Memory B cell (primary cell): Measurements from ENCODE around the gene PTGES3.
"Not testable (repeated sequence)": the region's sequence is repeated elsewhere in the genome, so short reads cannot be mapped to it uniquely, and the experiment has no call there.

Source experiments
- ATAC-seq: fragments of 150-1000 bp; cut with Tn5 transposase; 2 replicates; pipeline ENCODE4 v1.10.0; 2021; ENCODE audit warnings: low read depth, mild to moderate bottlenecking, moderate library complexity
- DNase-seq, 2 donors: peaks; one replicate each; pipeline ENCODE4 v3.0.0; 2022; ENCODE audit warnings: low spot score in 2 of 2
- H3K27ac Mint-ChIP-seq: one replicate; pipeline ENCODE4 v1.8.0; 2022; ENCODE audit warnings: mild to moderate bottlenecking, moderate library complexity, mixed read lengths
- H3K27me3 Mint-ChIP-seq: one replicate; pipeline ENCODE4 v1.8.0; 2022; ENCODE audit warnings: mixed read lengths
- H3K36me3 Mint-ChIP-seq: one replicate; pipeline ENCODE4 v1.8.0; 2022; ENCODE audit warnings: mild to moderate bottlenecking, mixed read lengths
- H3K4me1 Mint-ChIP-seq: one replicate; pipeline ENCODE4 v1.8.0; 2022; ENCODE audit warnings: mixed read lengths
- H3K4me3 Mint-ChIP-seq: one replicate; pipeline ENCODE4 v1.8.0; 2022; ENCODE audit warnings: mild to moderate bottlenecking, moderate library complexity, mixed read lengths
- H3K9me3 Mint-ChIP-seq: one replicate; pipeline ENCODE4 v1.8.0; 2022; ENCODE audit warnings: mixed read lengths

The PTGES3 gene

DNA sequence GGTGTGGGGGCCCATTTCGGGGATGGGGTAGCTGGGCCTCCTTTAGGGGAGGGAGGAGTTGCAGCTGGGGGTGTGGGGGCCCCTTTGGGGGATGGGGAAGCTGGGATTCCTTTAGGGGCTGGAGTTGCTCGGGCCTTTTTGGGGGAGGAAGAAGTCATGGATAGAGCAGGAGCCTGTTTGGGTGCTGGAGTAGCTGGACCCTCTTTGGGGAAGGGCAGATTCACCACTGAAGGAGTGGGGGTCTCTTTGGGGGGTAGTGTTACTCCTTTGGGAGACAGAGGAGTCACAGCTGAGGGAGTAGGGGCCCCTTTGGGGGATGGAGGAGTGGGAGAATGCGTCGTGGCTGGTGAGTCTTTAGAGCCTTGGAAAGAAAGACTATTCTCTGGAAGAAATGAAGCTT, 30.6 kb upstream of the PTGES3 start:
- Mint-ChIP-seq H3K36me3 (peaks cover 50% of the 10 kb centered on the region), H3K9me3 (no peaks in the 10 kb centered on the region), H3K4me1 (peaks cover 56% of the 10 kb centered on the region), H3K27me3 (no peaks in the 10 kb centered on the region), H3K27ac (peak overlapping the region; percentile 74), H3K4me3 (peak overlapping the region; percentile 33)
- ATAC-seq (no peak), DNase-seq (no peak)

DNA sequence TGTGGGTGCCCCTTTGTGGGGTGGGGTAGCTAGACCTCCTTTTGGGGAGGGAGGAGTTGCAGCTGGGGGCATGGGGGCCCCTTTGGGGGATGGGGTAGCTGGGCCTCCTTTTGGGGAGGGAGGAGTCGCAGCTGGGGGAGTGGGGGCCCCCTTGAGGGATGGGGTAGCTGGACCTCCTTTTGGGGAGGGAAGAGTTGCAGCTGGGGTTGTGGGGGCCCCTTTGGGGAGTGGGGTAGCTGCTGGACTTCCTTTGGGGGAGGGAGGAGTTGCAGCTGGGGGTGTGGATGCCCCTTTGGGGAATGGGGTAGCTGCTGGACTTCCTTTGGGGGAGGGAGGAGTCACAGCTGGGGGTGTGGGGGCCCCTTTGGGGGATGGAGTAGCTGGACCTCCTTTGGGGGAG, 30.1 kb upstream of the PTGES3 start:
- Mint-ChIP-seq H3K36me3 (peaks cover 50% of the 10 kb centered on the region), H3K9me3 (no peaks in the 10 kb centered on the region), H3K4me3 (no peak overlapping the region), H3K27ac (no peak overlapping the region), H3K27me3 (no peaks in the 10 kb centered on the region), H3K4me1 (peaks cover 54% of the 10 kb centered on the region)
- ATAC-seq (no peak), DNase-seq (no peak)

DNA sequence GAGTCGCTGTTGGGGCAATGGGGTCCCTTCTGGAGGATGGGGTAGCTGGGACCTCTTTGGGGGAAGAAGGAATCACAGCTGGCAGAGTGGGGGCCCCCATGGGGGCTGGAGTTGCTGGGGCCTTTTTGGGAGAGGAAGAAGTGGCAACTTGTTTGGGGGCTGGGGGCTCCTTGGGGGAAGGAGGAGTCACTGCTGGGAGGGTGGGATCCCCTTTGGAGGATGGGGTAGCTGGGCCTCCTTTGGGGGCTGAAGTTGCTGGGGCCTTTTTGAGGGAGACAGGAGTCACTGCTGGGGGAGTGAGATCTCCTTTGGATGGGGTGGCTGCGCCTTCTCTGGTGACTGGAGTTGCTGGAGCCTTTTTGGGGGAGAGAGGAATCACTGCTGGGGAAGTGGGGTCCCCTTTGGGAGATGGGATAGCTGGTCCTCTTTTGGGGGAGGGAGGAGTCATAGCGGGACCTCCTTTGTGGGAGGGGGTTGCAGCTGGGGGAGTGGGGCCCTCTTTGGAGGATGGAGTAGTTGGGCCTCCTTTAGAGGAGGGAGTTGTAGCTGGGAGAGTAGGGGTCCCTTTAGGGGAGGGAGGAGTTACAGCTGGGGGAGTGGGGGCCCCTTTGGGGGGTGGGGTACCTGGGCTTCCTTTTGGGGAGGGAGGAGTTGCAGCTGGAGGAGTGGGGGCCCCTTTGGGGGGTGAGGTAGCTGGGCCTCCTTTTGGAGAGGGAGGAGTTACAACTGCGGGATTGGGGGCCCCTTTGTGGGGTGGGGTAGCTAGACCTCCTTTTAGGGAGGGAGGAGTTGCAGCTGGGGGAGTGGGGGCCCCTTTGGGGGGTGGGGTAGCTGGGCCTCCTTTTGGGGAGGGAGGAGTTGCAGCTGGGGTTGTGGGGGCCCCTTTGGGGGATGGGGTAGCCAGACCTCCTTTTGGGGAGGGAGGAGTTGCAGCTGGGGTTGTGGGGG, 29.1 kb upstream of the PTGES3 start:
- peak overlapping the region; percentile 21 for H3K4me3 Mint-ChIP-seq
- no peak for DNase-seq
- peaks cover 53% of the 10 kb centered on the region for H3K36me3 Mint-ChIP-seq
- H3K27ac Mint-ChIP-seq, result peak overlapping the region; percentile 85
- H3K27me3 Mint-ChIP-seq, result no peaks in the 10 kb centered on the region
- no peaks in the 10 kb centered on the region for H3K9me3 Mint-ChIP-seq
- no peak for ATAC-seq
- H3K4me1 Mint-ChIP-seq, result peaks cover 48% of the 10 kb centered on the region

DNA sequence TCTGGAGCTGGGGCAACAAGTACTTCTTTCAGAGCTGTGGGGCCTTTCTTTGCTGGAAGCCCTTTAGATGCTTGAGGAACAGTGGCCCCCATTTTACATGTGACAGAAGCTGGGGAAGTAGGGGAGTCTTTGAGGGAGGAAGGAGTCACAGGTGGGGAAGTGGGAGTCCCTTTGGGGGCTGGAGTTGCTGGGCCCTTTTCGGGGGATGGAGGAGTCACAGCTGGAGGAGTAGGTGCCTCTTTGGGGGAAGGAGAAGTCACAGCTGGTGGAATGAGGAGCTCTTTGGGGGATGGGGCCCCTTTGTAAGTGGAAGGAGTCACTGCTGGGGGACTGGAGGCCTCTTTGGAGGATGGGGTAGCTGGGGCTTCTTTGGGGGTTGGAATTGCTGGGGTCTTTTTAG, 28.4 kb upstream of the PTGES3 start:
- Mint-ChIP-seq H3K4me1 (peaks cover 42% of the 10 kb centered on the region), H3K27me3 (no peaks in the 10 kb centered on the region), H3K36me3 (peaks cover 52% of the 10 kb centered on the region), H3K4me3 (no peak overlapping the region), H3K27ac (peak overlapping the region; percentile 85), H3K9me3 (no peaks in the 10 kb centered on the region)
- DNase-seq, result no peak
- ATAC-seq, result no peak

DNA sequence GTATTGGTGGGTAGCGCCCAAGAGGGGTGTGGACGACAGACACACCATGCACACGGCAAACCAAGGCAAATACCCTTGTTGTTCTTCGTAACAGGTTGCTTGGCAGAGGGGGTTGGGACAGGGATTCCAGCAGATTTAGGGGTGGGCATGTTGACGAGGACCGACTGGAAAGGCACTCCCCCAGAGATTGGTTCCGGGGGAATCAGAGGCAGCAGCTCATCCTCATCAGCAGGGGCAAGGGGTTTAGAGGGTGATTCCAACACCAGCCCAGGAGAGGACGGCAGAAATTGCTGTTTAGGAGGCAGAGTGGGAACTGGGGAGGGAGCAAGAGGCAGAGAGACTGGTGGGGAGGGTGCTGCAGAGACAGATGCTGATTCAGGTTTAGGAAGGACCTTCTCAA, 27.7 kb upstream of the PTGES3 start:
- DNase-seq, result no peak
- H3K4me3 Mint-ChIP-seq, result no peak overlapping the region
- H3K27me3 Mint-ChIP-seq, result no peaks in the 10 kb centered on the region
- no peaks in the 10 kb centered on the region for H3K9me3 Mint-ChIP-seq
- peaks cover 36% of the 10 kb centered on the region for H3K4me1 Mint-ChIP-seq
- peaks cover 49% of the 10 kb centered on the region for H3K36me3 Mint-ChIP-seq
- no peak for ATAC-seq
- H3K27ac Mint-ChIP-seq, result peak overlapping the region; percentile 85

GRCh38 chr12:56714431-56714929, 26.4 kb upstream of the PTGES3 start:
- no peak for ATAC-seq
- no peaks in the 10 kb centered on the region for H3K9me3 Mint-ChIP-seq

GRCh38 chr12:56713345-56713744, 25.3 kb upstream of the PTGES3 start:
- H3K27ac Mint-ChIP-seq, result no peak overlapping the region
- H3K9me3 Mint-ChIP-seq, result no peaks in the 10 kb centered on the region
- no peaks in the 10 kb centered on the region for H3K27me3 Mint-ChIP-seq
- no peak overlapping the region for H3K4me3 Mint-ChIP-seq
- peaks cover 13% of the 10 kb centered on the region for H3K4me1 Mint-ChIP-seq
- H3K36me3 Mint-ChIP-seq, result peaks cover 30% of the 10 kb centered on the region
- DNase-seq, result no peak
- ATAC-seq, result no peak

More at GRCh38 chr12:56714431-56714929, 26.4 kb upstream of the PTGES3 start:
- Mint-ChIP-seq H3K36me3 (peaks cover 38% of the 10 kb centered on the region), H3K27ac (peak overlapping the region; percentile 38), H3K4me1 (peaks cover 22% of the 10 kb centered on the region), H3K27me3 (no peaks in the 10 kb centered on the region), H3K4me3 (no peak overlapping the region)
- DNase-seq, result no peak

DNA sequence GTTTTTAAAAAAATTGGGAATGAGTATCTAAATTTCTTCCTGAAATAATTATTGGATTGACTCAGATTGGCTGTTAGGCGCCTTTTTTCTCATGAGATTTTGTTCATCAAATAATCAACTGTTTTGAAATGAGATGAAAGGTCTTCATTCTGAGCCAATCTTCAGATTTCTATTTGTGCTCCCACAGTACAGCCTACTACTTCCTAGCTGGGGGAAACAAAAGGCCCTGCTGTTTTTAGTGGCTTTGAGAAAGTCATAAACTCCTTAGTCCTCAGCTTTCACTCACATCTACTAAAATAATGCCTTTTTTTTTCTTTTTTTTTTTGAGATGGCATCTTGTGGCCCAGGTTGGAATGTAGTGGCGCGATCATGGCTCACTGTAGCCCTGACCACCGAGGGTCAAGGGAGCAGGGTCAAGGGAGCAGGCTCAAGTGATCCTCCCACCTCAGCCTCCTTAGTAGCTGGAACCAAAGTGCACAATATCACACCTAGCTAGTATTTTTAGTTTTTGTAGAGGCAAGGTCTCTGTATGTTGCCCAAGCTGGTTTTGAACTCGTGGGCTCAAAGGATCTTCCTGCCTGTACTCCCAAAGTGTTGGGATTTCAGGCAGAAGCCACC, 21.8 kb upstream of the PTGES3 start:
- Mint-ChIP-seq H3K36me3 (peaks cover 18% of the 10 kb centered on the region), H3K27me3 (no peaks in the 10 kb centered on the region), H3K9me3 (no peaks in the 10 kb centered on the region), H3K27ac (no peak overlapping the region), H3K4me1 (no peaks in the 10 kb centered on the region), H3K4me3 (no peak overlapping the region)
- ATAC-seq, result no peak
- no peak for DNase-seq

DNA sequence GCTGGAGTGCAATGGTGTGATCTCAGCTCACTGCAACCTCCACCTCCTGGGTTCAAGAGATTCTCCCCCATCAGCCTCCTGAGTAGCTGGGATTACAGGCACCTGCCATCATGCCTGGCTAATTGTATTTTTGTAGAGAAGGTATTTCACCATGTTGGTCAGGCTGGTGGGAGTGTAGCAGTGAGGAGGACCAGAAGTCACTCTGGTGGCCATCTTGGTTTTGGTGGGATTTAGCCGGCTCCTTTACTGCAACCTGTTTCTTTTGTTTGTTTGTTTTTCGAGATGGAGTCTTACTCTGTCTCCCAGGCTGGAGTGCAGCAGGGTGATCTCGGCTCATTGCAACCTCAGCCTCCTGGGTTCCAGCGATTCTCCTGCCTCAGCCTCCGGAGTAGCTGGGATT, 16.4 kb upstream of the PTGES3 start:
- ATAC-seq, H3K4me3 Mint-ChIP-seq, H3K27ac Mint-ChIP-seq, H3K4me1 Mint-ChIP-seq, H3K36me3 Mint-ChIP-seq, DNase-seq, H3K9me3 Mint-ChIP-seq, H3K27me3 Mint-ChIP-seq: not testable (repeated sequence)

DNA sequence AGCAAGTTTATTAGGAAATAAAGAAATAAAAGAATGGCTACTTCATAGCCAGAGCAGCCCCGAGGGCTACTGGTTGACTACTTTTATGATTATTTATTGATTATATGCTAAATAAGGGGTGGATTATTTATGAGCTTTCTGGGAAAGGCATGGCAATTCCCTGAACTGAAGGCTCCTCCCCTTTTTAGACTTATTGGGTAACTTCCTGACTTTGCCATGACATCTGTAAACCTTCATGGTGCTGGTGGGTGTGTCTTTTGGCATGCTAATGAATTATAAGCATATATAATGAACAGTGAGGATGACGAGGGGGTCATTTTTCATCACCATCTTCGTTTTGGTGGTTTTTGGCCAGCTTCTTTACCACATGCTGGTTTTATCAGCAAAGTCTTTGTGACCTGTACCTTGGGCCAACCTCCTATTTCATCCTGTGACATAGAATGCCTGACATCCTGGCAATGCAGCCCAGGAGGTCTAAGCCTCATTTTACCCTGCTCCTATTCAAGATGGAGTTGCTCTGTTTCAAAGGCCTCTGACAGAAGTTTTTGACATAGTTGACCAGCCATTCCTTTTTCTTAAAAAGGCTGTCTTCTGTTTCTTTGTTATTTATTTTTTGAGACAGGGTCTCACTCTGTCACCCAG, 11.1 kb upstream of the PTGES3 start:
- Mint-ChIP-seq H3K4me1 (no peaks in the 10 kb centered on the region), H3K9me3 (no peaks in the 10 kb centered on the region), H3K36me3 (no peaks in the 10 kb centered on the region), H3K27me3 (no peaks in the 10 kb centered on the region), H3K4me3 (peak overlapping the region; percentile 29), H3K27ac (no peak overlapping the region)
- ATAC-seq, result no peak
- DNase-seq, result no peak

DNA sequence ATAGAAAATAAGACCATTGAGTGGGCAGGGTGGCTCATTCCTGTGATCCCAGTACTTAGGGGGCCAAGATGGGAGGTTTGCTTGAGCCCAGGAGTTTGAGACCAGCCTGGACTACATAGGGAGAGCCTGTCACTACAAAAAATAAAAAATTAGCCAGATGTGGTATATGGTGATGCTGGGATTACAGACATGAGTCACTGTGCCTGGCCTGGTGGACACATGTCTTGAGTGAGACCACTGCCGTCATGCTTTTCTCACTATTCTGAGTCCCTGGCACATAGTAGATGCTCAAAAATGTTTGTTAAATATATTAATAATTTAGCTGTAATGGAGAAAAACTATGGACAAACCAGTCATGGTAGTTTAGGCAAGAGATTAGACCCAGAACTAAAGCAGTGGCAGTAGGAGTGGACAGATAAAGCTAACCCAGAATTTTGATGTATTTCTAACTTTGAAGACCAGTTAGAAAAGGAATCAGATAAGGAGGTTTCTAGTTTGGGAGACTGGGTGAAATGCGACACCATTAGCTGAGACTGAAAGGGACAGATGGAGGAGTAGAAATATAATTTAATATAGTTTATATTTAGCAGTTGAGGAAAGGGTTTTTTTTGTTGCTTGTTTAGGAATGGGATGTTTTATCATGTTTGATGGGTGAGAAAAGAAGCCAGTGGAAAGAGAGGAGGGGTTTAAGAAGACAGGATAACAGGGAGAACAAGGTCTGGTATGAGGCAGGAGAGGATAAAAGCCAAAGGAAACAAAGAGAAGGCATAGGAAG, 7.4 kb upstream of the PTGES3 start:
- ATAC-seq, result no peak
- H3K27me3 Mint-ChIP-seq, result no peaks in the 10 kb centered on the region
- DNase-seq, result no peak
- no peaks in the 10 kb centered on the region for H3K36me3 Mint-ChIP-seq
- H3K9me3 Mint-ChIP-seq, result no peaks in the 10 kb centered on the region
- H3K27ac Mint-ChIP-seq, result no peak overlapping the region
- no peaks in the 10 kb centered on the region for H3K4me1 Mint-ChIP-seq
- H3K4me3 Mint-ChIP-seq, result no peak overlapping the region

DNA sequence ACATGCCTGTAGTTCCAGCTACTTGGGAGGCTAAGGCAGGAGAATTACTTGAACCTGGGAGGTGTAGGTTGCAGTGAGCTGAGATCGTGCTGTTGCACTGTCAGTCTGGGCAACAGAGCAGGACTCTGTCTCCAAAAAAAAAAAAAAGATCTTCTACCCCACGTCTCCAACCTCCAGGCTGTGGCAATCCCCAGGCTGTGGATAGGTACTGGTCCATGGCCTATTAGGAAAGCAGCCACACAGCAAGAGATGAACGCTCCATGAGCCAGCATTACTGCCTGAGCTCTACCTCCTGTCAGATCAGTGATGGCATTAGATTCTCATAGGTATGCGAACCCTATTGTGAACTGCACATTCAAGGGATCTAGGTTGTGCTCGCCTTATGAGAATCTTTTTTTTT, 6.1 kb upstream of the PTGES3 start:
- ATAC-seq (no peak), DNase-seq (no peak)
- Mint-ChIP-seq H3K9me3 (no peaks in the 10 kb centered on the region), H3K36me3 (no peaks in the 10 kb centered on the region), H3K4me3 (no peak overlapping the region), H3K27me3 (no peaks in the 10 kb centered on the region), H3K4me1 (no peaks in the 10 kb centered on the region), H3K27ac (no peak overlapping the region)

DNA sequence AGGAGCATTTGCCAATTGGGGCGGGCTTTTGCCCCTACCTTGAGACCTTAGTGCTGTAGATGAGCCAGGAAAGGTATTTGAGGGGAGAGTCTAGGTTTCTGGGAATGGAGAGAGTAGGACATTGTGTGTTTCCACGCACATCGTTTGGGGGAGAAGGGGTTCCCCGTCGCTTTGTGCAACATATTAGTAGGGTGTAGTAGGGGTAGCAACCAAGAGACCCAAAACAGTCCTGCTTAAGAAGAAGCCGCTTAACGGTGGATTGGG, 694 bp upstream of the PTGES3 start:
- H3K4me1 Mint-ChIP-seq, result peaks cover 11% of the 10 kb centered on the region
- no peak for DNase-seq
- peak overlapping the region; percentile 100 for H3K4me3 Mint-ChIP-seq
- peaks cover 5% of the 10 kb centered on the region for H3K36me3 Mint-ChIP-seq
- no peaks in the 10 kb centered on the region for H3K27me3 Mint-ChIP-seq
- no peaks in the 10 kb centered on the region for H3K9me3 Mint-ChIP-seq
- peak overlapping the region; percentile 98 for H3K27ac Mint-ChIP-seq
- ATAC-seq, result no peak
